ENCODE results near the gene TBX10. TPM values are rescaled to one million over a fixed set of nuclear protein-coding genes. Genes with fewer than 3 reads are reported as not detected.
A peak's percentile ranks its signal among the peaks of the same experiment; 100 is the strongest.

TBX10 gene
- total RNA-seq, 1 donor from 2014 or later: not detected

DNA sequence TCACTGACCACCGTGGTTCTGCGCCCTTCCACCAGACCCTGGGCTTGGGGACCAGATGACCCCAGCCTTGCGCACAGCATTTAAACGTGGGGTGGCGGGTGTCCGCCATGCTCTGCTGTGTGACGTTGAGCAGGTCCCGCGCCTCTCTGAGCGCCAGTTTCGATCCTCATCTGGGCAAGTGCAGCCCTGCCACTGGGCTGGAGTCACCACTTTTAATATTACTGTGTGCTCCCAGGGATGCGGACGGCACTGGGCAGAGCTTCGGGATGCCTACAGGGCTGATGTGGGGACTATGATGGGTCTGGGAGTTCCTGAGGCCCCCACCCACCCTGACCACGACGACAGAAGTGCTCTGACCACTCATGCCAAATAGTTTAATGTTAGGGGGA lies 8.6 kb downstream of the TBX10 start:
- peaks cover 5% of the 10 kb centered on the region for H3K4me1 Mint-ChIP-seq (ENCODE audit: low read depth)
- H3K4me3 Mint-ChIP-seq (ENCODE audit: unreplicated experiment): peak overlapping the region; percentile 78
- no peaks in the 10 kb centered on the region for H3K36me3 Mint-ChIP-seq (ENCODE audit: low read depth)
- H3K27ac Mint-ChIP-seq (ENCODE audit: unreplicated experiment): peak overlapping the region; percentile 87
- no peaks in the 10 kb centered on the region for H3K9me3 Mint-ChIP-seq (ENCODE audit: low read depth)
- TF ChIP-seq, protein P1, sequence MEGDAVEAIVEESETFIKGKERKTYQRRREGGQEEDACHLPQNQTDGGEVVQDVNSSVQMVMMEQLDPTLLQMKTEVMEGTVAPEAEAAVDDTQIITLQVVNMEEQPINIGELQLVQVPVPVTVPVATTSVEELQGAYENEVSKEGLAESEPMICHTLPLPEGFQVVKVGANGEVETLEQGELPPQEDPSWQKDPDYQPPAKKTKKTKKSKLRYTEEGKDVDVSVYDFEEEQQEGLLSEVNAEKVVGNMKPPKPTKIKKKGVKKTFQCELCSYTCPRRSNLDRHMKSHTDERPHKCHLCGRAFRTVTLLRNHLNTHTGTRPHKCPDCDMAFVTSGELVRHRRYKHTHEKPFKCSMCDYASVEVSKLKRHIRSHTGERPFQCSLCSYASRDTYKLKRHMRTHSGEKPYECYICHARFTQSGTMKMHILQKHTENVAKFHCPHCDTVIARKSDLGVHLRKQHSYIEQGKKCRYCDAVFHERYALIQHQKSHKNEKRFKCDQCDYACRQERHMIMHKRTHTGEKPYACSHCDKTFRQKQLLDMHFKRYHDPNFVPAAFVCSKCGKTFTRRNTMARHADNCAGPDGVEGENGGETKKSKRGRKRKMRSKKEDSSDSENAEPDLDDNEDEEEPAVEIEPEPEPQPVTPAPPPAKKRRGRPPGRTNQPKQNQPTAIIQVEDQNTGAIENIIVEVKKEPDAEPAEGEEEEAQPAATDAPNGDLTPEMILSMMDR (IDR thresholded peaks at IDR 0.05): peak; percentile 70
- peak; percentile 84 for DNase-seq (ENCODE audit: low spot score)
- H3K27me3 Mint-ChIP-seq (ENCODE audit: low read depth): no peaks in the 10 kb centered on the region

DNA sequence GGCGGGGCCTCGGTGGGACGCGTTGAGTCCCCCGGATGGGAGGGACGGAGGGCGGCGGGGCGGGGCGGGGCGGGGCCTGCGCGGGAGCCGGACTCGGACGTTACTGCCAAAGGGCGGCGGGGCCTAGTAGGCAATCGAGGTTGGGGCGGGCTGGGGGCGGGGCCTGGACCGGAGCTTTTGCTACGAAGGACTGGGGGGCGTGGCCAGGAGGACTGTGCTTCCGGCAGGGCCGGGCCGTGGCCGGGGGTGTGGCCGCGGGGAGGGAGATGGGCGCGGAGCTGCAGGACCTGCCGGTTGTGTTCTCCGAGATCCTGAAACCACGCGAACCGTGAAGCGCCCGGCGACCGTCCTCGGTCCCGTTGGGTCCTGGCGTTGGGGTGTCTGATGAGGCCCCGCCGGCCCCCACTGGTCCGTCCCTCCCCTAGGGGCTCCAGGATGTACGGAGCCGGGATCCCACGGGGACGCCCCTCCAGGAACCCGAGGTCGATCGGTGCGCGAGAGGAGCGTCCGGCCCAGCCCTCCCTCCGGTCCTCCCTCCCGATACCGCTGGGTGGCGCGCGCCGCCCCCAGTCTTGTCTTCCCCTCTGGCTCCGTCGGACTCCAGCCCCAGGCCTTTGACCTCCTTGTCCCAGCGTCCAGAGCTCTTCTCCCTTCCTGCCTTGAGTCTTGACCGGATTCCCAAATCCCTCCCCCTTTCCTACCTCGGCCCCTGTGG lies 9.2 kb downstream of the TBX10 start:
- Mint-ChIP-seq H3K4me1 (ENCODE audit: low read depth) (peaks cover 5% of the 10 kb centered on the region), H3K27me3 (ENCODE audit: low read depth) (no peaks in the 10 kb centered on the region), H3K4me3 (ENCODE audit: unreplicated experiment) (peak overlapping the region; percentile 78), H3K36me3 (ENCODE audit: low read depth) (no peaks in the 10 kb centered on the region), H3K9me3 (ENCODE audit: low read depth) (no peaks in the 10 kb centered on the region), H3K27ac (ENCODE audit: unreplicated experiment) (peak overlapping the region; percentile 89)
- DNase-seq (ENCODE audit: low spot score): peak; percentile 98
- TF ChIP-seq, protein P1 (IDR thresholded peaks at IDR 0.05): peak; percentile 88

DNA sequence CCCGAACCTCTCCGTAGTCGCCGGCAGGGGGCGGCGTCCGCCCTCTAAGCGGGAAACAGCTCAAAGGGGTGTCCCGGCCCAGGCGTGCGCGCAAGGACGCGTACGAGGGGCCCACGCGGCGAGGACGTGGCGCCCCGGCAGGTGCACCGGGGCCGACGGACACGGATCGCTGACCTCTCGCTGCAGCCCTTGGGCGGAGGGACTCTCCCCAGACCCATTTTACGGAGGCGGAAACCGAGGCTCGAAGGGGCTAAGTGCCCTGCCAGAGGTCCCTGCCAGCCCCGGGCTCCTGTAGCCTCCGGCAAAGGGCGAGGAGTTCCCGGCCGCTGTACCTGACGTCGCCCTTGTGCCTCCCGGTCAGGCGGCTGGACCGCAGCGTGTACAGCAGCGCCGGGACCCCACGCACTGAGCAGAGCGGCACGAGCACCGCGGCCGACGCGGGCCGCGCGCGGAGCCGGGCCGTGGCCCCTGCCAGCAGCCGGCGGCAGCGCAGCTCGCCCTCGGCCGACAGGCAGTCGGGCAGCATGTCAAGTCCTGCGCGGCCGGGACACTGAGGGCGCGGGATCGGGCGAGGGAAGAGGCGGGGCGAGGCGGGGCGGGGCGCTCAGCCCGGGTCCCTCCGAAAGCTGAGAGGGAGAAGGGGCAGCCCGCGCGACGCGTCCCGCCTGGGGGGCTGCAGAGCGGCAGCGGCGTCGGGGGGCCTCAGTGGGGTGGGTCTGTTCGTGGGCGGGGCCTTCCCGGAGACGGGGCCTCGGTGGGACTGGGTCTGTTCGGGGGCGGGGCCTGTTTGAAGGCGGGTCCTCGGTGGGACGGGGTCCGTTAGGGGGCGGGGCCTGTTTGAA lies 10.0 kb downstream of the TBX10 start, which contains the start of gene NUDT8:
Gene NUDT8, minus strand, starts transcription at position 552 of the 842 bp plus-strand sequence. Its CDS starts 26 bp downstream, at position 526.
- no peaks in the 10 kb centered on the region for H3K36me3 Mint-ChIP-seq (ENCODE audit: low read depth)
- no peaks in the 10 kb centered on the region for H3K27me3 Mint-ChIP-seq (ENCODE audit: low read depth)
- peak within 1 kb of the TSS; percentile 78 for H3K4me3 Mint-ChIP-seq (ENCODE audit: unreplicated experiment)
- H3K9me3 Mint-ChIP-seq (ENCODE audit: low read depth): no peaks in the 10 kb centered on the region
- H3K4me1 Mint-ChIP-seq (ENCODE audit: low read depth): peaks cover 5% of the 10 kb centered on the region
- TF ChIP-seq, protein P1 (IDR thresholded peaks at IDR 0.05): peak; percentile 96
- peak within 1 kb of the TSS; percentile 89 for H3K27ac Mint-ChIP-seq (ENCODE audit: unreplicated experiment)
- DNase-seq (ENCODE audit: low spot score): peak; percentile 94

DNA sequence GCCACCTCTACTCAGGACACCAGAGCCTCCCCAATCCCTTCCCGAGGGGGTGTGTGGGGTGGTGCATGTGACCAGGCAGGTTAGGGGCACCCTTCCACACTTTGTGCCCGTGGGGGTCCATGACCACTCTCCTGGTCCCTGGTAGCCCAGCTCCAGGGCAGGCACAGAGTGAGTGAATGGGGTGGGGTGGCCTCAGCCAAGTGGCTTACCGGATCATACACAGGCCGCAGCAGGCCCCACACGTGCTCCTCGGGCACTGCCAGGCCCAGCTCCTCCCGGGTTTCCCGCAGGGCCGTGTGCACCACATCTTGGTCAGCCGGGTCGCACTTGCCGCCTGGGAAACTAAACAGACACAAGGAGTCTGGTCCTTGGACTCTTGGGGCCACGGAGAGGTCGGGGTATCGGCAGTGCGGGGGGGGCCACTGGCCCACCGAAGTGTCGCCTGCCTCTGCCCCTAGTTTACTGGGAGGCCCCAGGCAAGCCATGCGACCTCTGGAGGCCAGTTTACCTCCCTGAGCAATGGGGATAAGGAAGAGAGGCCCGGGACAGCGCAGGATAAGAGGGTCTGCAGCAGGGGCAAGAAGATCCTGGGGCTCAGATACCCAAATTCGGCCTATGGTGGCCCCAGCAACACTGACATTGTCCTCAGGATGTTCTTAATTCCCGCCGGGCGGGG lies 10.7 kb downstream of the TBX10 start:
- Mint-ChIP-seq H3K36me3 (ENCODE audit: low read depth) (no peaks in the 10 kb centered on the region), H3K9me3 (ENCODE audit: low read depth) (no peaks in the 10 kb centered on the region), H3K4me3 (ENCODE audit: unreplicated experiment) (peak overlapping the region; percentile 72), H3K27ac (ENCODE audit: unreplicated experiment) (no peak overlapping the region), H3K27me3 (ENCODE audit: low read depth) (no peaks in the 10 kb centered on the region), H3K4me1 (ENCODE audit: low read depth) (peaks cover 5% of the 10 kb centered on the region)
- TF ChIP-seq, protein P1 (IDR thresholded peaks at IDR 0.05): no peak
- DNase-seq (ENCODE audit: low spot score): peak; percentile 74
